GM19467 (cell line): ENCODE results near the gene IRX4.
"Not testable (repeated sequence)": the region's sequence is repeated elsewhere in the genome, so short reads cannot be mapped to it uniquely, and the experiment has no call there.

Experiments
- ATAC-seq: cut with Tn5 transposase; IDR thresholded peaks from one replicate; pipeline ENCODE4 v1.9.1; 2021; ENCODE audit warnings: mild to moderate bottlenecking, moderate library complexity; ENCODE audit not compliant: unreplicated experiment

IRX4 gene

DNA sequence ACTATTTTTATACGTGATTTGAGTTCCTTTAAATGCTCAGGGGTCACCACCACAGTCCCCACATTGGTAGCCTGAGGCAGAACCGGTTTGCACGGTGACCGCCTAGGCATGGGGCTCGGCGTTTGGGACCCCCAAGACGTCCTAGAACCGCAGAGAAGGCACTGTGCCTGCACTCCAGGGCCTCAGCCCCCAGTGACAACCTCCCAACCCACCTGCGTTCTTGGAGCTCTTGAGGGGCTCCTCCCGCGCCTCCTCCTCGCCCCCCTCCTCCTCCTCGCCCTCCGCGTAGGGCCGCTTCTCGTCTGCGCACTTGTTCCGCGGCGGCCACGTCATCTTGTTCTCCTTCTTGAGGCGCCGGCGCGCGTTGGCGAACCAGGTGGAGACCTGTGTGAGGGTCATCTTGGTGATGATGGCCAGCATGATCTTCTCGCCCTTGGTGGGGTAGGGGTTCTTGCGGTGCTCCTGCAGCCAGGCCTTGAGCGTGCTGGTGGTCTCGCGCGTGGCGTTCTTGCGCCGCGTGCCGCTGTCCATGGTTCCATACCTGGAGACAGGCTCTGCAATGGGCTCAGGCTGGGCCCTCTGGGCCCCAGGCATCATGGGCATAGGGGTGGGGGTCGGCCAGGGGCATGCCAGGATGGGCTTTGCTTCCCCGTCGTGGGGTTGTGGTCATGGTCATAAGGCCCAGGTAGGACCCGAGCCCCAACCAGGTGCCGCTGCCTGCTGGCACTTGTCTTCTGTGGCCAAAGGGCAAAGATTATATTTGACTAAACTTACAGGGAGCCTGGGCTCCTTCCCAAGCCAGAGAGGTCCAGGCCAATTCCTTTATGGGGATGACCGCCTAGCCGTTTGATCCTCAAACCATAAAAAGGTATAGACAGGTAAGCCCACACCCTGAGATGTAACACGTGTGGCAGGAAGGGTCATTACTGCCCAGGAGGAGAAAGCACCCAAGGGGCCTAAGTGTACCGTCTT lies 3.1 kb downstream of the IRX4 start:
- ATAC-seq: no peak

- no peak for ATAC-seq
Measured at GRCh38 chr5:1878050-1878849, 4.5 kb downstream of the IRX4 start.

GRCh38 chr5:1877103-1878049 lies 5.3 kb downstream of the IRX4 start:
- ATAC-seq: no peak

DNA sequence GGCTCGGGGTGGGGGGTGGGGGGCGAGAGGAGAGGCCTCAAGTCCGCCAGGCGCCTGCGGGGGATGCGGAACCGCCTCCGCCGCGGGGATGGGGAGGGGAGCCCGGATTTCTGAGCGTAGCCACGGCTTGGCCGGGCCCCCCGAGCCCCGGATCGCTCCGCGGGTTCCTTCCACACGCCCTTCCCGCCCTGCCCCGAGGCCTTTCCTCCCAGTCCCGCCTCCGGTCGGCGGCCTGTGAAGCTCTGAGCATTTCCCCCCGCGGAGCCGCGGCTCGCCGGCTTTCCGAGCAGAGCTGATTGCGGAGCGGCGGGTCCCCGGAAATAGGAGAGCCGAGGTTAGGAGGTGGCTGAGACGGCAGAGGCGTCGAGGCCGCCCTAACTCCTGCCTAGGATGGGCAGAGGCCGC lies 6.1 kb downstream of the IRX4 start:
- ATAC-seq: no peak

GRCh38 chr5:1875843-1876659 lies 6.7 kb downstream of the IRX4 start:
- ATAC-seq: no peak

DNA sequence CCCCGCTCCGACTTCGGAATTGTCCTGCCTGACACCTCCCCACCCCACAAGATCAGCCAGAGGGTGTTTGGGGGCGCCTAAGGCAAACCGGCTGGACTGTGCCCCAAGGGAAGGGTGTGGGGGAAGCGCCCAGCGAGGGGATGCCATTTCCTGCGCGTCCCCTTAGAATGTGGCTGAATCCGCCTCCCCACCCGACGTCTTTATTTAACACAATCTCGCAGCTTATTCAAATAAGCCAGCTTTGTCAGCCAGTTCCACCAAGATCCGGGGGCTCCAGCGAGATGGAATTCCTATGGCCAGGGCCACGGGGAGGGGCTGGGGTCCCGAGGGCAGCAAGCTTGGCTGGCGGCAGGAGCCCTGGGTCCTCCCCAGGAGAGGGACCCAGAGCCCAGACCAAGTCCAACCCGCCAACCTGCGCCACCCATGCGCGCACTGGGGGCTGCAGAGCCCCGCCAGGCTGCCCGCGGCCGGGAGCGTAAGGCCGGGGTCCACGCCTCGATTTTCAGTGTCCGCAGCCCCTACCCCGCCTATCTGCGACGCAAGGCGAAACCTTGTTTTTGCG lies 7.4 kb downstream of the IRX4 start:
- ATAC-seq: no peak

DNA sequence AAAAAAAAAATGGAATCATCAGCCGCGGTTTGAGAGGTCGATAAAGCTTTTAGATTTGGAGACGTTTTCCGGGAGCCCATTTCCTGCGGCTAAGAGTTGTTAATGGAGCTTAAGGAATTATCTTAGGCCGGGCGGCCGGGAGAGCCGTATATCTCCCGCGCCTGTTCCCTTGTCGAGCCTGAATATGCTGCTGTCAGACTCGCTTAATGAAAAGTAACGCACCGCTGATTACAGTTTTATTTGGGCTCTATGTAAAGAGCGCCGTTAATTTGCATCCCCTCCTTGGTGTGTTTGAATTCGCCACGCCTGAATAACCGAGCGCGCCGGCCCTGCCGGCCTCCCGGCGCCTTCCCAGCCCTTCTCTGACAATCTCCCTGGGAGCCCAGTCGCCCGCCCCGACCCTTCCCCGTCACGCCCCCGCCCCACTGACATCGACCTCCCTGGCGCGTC lies 7.9 kb downstream of the IRX4 start:
- no peak for ATAC-seq

GRCh38 chr5:1874348-1874747 lies 8.4 kb downstream of the IRX4 start:
- no peak for ATAC-seq

GRCh38 chr5:1873243-1873959 lies 9.3 kb downstream of the IRX4 start:
- no peak for ATAC-seq

- no peak for ATAC-seq
Measured at GRCh38 chr5:1871441-1871840, 11.3 kb downstream of the IRX4 start.

DNA sequence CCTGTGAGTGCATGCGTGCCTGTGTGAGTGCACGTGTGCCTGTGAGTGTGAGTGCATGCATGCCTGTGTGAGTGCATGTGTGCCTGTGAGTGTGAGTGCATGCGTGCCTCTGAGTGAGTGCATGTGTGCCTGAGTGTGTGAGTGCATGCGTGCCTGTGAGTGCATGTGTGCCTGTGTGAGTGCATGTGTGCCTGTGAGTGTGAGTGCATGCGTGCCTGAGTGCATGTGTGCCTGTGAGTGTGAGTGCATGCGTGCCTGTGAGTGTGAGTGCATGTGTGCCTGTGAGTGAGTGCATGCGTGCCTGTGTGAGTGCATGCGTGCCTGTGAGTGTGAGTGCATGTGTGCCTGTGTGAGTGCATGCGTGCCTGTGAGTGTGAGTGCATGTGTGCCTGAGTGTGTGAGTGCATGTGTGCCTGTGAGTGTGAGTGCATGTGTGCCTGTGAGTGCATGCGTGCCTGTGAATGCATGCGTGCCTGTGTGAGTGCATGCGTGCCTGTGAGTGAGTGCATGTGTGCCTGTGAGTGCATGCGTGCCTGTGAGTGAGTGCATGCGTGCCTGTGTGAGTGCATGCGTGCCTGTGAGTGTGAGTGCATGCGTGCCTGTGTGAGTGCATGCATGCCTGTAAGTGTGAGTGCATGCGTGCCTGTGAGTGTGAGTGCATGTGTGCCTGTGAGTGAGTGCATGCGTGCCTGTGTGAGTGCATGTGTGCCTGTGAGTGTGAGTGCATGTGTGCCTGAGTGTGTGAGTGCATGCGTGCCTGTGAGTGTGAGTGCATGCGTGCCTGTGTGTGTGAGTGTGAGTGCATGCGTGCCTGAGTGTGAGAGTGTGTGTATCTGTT lies 12.1 kb downstream of the IRX4 start:
- ATAC-seq: not testable (repeated sequence)

- ATAC-seq: no peak
Measured at GRCh38 chr5:1868886-1869475, 13.7 kb downstream of the IRX4 start.

DNA sequence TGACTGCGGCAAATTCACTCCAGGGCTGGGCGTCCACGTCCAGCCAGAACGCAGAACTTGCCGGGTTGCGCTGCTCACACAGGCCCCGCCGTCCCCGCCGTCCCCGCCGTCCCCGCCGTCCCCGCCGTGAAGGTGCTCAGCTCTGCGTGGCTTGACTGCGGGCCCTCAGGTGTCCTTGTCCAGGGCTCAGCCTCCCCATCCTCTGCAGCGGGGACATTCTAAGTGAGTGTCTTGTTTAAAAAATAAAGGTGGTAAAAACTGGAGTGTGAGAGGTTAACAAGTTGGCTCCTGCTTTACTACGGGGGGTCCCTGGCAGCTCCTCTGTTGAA lies 14.9 kb downstream of the IRX4 start:
- ATAC-seq: no peak

DNA sequence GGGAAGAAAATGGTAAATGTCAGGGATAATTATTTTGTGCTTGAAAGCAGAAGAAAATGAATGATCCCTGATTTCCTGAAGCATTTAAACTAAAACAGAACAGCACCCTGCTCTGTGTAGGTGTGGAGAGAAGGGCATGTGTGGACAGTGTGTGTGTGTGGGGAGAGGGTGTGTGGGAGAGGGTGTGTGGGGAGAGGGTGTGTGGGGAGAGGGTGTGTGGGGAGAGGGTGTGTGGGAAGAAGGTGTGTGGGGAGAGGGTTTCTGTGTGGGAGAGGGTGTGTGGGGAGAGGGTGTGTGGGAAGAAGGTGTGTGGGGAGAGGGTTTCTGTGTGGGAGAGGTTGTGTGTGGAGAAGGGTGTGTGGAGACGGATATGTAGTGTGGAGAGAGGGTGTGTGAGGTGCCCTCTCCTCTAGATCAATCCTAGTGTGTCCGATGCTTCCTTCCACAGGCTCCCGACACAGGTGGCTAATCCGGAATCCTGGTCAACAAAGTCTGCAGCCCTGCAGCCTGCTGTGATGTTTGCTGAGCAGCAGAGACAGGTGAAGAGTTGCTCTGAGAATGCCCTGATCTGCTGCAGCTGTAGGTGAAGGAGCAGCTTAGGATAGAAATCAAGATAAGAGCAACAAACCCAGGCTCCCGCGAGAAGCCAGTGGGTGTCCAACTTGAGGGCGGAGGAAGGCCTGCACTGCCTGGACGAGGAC lies 15.5 kb downstream of the IRX4 start:
- no peak for ATAC-seq

DNA sequence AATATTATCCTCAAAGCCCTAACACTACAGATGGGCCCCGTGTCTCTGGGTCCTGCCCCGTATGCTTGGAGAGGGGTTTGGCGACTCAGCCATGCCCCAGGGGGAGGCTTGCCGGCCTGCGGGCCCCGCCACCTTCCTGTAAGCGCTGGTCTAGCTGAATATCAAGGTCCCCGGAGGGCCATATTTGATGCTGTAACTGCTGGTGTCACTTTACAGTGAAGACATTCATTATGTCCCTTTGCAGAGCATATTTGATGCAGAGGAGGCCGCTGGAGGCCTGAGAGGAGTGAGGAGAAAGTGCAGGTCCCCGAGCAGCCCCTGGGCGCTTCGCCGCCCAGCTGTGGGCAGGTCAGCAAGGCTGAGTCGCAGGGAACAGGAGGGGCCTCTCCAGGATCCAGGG lies 16.8 kb downstream of the IRX4 start:
- no peak for ATAC-seq

- no peak for ATAC-seq
Measured at GRCh38 chr5:1865486-1865885, 17.2 kb downstream of the IRX4 start.

GRCh38 chr5:1864896-1865440 lies 17.8 kb downstream of the IRX4 start:
- no peak for ATAC-seq
